Breast epithelium (tissue), 3 donors: ENCODE data around the gene CPOX.
"Not testable (repeated sequence)": the region's sequence is repeated elsewhere in the genome, so short reads cannot be mapped to it uniquely, and the experiment has no call there.

ENCODE experiments used
- CTCF ChIP-seq, 3 donors: fragments of 450-650 bp; IDR thresholded peaks; one replicate each; pipeline ENCODE4 v1.5.1; 2016 to 2017; ENCODE audit warnings: antibody characterized with exemption in 3 of 3, mild to moderate bottlenecking in 3 of 3, moderate library complexity in 3 of 3
- POLR2A ChIP-seq: fragments of 450-650 bp; IDR thresholded peaks from one replicate; pipeline ENCODE4 v1.6.1; 2016; ENCODE audit warnings: antibody characterized with exemption, mild to moderate bottlenecking, moderate library complexity
- POLR2AphosphoS5 ChIP-seq, 3 donors: sonication (generic); formaldehyde crosslinking; IDR thresholded peaks; one replicate each; pipeline ENCODE4 v1.6.1; 2017; ENCODE audit warnings: antibody characterized with exemption in 3 of 3

GRCh38 chr3:98638515-98638914 lies 45.1 kb upstream of the CPOX start:
- TF ChIP-seq CTCF (IDR thresholded peaks at IDR 0.05); POLR2A; POLR2AphosphoS5 (IDR thresholded peaks at IDR 0.05): not testable (repeated sequence)
